Globus pallidus (tissue), 1 donor: ENCODE data around the gene CNKSR3.

Experiments used
- DNase-seq: peaks from one replicate; pipeline ENCODE4 v3.0.0-alpha.2; 2015; ENCODE audit warnings: low spot score

Gene CNKSR3

DNA sequence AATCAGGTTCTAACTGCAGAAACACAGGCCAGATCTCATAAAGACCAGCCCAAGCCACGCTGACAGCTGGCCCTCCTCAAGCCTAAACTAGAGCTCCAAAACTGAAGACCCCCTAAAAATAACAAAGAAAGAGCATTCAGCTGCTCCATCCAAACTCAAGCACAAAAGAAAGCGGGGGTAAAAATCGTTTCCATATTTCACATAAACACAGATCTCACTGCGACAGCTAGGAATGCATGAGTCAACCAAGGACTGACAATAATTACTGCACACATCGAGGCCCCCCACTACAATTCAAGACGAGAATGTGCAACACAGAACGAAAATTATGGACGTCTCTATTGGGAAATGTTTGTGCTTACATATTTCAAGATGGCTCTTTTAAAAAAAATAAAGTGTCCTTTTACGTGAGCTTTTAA is 31.1 kb downstream of the CNKSR3 start:
- DNase-seq, result no peak

DNA sequence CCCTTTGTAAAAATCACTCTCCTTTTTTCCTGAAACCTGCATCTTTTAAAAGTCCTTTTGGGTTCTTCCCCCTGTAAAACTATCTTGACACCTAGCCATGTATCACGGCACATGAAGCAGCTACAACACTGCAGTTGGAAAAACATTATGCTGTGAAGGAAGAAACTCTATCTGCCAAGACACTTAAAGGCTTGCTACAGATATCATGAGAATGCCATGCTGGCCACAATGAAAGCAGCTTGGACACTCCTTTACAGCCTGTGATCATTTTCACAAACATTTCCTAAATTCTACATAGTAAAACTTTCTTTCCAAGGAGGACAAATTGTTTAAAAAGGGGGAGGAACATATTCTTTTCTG is 31.8 kb downstream of the CNKSR3 start:
- DNase-seq, result no peak

DNA sequence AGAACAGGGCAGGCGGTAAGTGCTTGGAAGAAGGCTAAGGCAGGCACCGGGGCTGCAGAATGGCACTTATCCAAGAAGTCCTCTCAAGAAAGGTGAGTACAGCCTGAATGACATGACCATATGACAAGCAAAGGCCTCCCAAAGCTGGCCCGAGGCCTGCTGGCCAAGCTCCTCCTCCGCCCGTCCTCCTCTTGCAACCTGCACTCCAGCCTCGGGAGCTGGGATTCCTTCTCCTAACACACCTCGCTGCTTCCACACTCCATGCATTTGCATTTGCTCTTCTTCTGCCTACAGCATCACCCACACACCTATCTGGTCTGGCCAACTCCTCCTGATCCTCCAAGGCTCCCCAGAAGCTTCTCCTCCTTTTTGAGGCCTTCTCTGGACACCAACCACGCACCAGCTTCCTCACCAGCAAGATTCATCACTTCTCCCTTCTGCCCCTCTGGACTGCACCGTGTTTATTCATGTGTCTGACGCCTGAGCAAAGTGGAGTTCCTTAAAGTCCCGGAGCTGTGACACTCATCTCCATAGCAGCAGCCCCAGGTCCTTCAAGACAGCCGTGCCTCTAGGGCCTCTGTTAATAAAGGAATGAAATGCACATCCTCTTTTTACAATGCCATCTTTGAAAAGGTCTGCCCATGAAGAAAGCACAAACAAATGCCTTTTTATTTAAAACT is 32.3 kb downstream of the CNKSR3 start:
- no peak for DNase-seq

DNA sequence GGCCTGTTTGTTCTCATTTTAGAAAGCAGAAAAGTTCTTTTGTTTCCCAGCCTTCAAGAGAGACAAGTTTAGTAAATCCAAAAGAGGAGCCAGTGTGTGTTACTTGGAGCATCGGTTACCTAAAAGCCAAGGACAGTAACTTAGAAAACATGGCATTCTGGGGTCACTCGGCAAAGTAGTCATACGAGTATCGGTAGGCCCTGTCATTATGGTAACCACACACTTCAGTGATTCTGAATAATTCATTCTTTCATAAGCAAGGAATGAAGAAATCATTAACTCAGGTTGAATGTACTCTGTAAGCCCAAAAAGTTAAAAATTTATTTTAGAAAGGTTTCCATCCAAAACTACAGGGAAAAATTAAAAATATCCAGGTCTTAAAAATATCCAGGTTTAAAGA is 34.0 kb downstream of the CNKSR3 start:
- DNase-seq, result no peak

DNA sequence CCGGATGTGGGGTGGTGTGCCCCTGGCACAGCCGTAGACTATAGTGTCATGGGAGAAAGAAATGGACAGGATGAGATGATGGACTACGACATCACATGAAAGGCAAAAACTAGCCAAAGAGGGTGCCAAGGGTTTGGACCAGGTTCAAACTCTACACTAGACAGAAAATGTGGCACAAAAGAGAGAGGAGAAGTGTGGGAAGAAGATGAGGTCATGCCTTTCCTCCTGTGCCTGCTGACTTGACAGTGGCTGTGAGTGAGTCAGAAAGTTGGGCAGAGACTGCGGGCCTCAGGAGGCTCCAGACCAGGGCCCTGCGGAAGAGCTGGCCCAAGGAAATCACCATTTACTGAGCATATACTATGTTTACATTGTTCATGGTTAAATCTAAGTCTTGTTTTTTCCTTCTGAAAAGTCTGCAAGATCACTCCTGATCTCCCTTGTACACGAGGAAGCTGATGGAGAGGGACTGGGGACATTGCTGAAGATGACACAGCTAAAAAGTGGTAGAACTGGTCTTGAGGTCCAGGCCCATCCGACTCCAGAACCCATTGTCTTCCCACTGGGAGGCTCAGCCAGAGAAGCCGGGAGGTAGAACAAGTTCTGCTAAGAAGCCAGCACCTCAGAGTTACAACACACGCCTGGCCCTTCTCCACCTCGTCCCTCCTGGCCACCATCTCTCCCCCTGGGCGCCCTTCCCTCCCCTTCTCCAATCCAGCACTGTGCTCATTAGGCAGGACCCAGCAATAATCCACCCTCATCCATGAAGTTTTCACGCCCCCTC is 35.6 kb downstream of the CNKSR3 start:
- DNase-seq, result no peak

DNA sequence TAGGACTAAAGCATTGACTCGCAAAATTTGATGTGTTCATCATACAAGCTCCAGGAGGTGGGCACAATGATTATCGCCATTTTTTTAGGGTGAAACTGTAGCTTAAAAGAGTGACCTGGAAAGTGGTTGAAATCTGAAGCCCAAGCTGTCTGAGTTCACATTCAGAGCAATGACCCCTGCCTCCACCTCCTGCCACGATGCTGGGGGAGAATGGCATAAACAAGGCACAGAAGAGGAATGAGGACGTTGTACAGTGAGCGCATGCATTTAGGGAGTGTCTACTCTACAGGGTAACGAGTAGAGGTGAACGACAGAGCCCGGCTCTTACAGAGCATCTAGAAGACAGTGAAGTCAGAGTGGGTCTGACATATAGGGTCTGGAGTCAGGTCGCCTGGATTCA is 37.2 kb downstream of the CNKSR3 start:
- DNase-seq, result no peak

DNA sequence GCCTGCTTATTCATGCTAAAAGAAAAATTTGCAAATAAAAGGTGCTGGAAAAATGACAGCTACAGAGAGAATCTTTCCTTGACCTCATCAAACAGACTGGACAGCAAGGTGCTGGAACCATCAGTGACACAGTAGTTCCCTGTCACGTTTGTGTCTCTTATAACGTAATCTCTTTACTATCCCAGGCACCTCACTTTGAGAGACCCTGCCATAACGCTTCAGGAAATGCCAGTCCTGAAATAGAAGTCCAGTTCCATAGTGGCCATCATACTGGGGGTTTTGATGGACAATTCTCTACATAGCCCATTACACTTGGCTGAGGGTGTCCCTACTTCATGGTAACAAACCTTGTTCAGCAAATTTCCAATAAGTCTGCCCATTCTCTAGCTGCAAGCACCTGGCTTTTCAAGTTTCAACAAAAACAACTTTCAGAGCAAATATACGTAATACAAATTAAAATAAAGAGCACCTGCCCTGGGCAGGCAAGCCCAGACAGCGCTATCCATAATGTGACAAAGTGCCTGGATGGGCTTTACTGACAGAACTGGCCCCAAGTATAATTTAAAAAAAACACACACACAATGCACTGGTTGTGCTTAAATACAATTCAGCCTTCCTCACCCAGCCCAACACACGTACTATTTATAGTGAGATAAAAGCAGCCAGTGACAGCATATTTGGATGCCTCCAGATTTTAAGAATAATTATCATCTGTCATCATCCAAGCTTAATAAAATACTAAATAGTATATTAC is 38.7 kb downstream of the CNKSR3 start:
- no peak for DNase-seq

DNA sequence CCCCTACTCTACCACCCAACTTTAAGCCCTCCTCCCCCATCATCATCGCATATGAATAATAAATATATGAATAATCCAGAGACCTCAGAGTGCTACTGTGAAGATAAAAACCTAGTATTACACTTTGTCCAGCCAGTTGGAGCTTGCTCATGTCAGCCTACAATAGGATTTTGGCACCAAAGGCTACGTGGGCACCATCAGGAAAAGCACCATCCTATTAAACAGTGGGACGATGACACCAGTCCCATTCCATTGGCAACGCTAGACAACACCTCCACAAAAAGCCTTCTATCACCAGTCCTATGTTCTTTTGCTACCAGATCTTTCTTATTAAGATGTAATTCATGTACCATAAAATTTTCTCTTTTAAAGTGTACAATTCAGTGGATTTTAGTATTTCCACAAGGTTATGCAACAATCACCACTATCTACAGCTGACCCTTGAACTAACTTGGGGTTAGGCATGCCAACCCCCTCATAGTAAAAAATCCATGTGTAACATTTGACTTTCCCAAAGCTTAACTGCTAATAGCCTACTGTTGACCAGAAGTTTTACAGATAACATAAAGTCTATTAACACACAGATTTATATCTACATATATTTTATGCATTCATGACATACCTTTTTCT is 41.1 kb downstream of the CNKSR3 start:
- DNase-seq, result no peak

DNA sequence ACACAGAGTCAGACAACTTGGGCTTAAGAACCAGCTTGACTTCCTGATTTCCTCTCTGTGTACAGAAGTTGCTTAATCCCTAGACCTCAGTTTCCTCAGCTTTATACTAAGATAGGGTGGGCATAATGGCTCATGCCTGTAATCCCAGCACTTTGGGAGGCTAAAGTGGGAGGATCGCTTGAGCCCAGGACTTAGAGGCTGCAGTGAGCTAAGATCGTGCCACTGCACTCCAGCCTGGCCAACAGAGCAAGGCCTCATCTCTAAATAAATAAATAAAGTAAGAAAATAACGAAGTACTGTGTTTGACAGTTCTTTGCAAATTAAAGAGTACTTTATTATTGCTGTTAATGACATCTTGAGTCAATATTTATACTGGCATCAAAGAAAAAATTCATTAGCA is 41.7 kb downstream of the CNKSR3 start:
- no peak for DNase-seq

DNA sequence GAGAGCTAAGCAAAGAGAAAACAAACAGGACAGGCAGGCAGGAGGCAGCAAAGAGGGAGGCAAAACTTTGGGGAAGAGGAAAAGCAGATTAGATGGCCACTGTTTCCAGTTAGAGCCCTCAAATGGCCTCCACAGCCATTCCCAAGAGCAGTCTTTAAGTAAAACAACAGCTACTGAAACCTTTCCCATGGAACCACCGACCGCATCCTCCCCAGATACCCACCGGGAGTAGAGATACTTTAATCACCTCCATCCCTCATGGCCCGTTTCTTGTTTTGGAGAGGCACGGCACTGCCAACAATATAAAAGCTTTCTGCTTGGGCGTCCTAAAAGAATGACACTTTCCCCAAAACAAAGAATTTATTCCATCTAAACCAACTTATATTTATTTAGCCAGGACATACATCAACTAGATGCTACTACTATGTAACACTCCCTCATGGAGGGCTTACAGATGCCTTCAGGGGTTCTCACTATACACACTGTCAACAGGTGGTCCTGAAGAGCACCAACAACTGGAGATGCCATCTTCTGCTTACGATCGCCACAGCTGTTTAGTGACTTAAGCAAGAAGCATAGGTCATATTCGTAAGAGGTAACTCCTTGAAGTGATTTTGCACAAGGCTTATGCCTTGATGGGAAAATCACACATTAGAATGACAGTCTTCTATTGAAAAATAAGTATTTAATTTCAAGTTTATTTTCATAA is 43.4 kb downstream of the CNKSR3 start:
- DNase-seq, result no peak

DNA sequence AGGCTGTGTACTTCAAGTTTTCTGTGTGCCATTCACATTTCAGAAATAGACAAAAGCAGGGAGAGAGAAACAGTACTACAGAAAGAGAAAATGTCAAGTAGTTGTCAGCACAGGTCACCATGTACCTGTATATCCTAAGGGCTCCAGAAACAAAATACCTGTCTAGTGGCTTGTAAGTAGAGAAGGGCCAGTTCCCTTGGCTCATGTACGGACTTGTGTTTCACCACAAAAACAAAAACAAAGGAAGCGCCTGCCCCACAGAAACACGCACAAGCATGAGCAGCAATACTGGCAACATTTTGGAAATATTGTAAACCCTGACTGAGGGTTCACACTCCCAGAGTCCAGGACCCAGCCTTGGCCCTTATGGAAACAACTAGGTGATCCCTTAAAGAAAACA is 44.3 kb downstream of the CNKSR3 start:
- DNase-seq, result no peak

DNA sequence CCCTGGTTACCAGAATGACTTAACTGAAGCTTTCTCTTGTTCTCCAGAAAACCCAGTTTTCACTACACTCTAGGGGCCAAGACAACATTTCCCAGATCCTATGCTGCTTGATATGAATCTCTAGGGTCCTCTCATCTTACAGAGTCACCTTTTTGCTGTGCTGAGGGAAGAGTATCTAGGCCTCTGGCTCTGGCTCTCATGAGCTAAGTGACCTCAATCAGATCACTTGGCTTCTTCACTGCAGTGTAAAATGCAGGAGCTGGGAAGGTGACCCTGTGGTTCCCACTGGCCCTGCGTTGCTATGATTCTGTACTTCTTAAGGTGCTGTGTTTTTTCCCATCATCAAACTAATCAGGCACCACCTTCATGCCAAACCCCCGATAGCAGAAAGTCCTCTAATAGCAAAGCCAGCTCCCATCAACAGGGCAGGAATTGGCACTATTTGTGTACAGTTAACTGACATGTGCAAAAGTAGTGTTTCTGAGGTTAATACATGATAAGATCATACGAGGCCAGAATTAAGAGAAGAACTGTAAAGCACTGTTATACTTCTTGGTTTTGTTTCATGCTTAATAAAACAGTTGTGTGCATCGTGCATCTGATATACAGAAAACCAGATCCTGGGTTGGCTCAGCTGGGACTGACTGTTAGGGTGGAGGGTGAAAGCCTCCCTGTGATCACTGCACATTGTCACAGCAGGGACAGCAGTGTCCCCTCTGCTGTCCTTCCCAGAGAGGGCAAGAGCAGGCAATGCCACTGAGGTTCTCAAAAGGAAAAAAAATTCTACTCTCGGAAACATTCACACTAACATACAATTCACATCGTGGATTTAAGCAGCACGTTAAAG is 46.7 kb downstream of the CNKSR3 start:
- no peak for DNase-seq

DNA sequence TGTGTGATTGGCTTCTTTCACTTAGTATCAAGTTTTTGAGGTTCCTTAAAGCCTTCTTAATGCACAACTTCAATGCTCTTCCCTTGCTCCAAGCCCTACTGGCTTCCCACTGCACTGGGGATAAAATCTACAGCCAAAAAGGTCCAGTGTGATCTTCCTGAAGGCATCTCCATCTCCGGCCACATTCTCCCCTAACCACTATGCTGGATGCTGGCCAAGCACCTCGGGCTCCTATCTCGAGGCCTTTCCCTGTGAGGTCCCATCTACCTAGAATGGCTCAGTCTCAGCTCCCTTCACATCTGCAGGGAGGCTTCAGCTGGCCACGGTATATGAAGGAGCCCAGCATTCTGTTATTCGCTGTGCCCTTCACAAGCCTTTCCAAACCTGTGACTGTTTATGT is 48.1 kb downstream of the CNKSR3 start:
- no peak for DNase-seq

DNA sequence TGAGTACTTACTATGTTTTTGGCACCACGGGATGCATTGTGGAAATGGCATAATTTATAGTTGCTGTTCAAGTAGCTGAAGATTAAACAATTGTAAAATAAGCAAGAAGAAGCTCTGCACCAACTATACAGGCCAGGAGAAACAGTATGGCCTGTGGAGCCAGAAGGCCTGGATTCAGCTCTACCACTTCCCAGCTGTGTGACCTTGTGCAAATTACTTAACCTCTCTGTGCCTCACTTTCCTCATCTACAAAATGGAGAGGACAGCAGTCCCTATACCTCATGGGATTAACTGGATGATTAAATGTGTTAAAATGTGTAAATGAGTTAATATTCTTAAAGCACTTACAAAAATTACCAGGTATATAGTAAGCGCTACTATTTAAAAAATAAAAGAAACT is 49.1 kb downstream of the CNKSR3 start:
- no peak for DNase-seq

DNA sequence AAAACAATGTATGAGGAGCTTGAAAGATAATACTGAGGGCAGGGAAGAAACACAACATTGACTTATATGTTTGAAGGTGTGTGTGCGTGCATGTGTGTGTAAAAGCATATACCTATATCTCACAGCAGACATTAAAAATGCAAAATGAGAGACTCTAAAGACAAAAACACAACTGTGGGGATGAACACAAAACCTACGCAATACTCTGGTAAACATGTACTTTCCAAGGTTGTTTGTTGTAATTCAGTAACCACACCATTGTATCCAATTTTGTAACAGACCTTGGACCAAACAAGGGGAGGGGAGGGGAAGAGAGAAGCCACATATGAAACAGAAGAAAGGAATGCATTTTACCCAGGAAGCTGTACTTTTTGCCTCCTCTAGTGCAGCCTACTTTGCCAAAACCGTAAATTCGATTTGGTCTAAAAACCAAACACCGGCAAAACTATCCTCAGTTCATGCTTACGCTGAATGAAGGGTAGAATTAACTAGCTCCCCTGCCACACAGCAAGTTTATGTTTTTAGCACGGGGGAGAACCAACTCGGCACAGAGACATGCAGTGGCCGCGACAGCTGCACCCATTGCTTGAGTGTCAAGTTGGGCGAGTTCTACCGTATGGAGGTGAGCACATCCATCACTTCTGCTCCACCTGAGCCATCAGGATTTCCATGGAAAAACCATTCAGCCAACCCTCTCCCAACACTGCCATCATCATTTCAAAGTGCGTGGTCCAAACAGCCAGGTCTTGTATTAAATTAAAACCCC is 50.0 kb downstream of the CNKSR3 start:
- DNase-seq, result no peak

DNA sequence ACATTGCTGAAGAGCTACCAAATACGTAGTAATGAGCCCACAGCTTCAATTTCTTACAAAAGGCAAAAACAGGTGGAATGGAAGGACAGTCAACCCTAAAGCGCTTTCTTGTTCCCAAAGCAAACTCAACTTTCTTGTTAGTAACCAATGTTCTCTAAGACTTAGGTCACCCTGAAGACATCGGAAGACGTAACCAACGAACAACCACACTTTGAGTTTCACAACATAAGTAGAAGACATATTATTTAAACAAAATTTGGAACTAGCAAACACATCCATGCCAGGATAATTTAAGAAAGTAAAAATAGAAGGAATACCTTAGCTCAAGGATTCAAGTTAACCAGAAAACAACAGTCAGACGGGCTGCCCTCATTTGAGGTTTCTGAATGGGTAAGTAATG is 51.0 kb downstream of the CNKSR3 start:
- no peak for DNase-seq

DNA sequence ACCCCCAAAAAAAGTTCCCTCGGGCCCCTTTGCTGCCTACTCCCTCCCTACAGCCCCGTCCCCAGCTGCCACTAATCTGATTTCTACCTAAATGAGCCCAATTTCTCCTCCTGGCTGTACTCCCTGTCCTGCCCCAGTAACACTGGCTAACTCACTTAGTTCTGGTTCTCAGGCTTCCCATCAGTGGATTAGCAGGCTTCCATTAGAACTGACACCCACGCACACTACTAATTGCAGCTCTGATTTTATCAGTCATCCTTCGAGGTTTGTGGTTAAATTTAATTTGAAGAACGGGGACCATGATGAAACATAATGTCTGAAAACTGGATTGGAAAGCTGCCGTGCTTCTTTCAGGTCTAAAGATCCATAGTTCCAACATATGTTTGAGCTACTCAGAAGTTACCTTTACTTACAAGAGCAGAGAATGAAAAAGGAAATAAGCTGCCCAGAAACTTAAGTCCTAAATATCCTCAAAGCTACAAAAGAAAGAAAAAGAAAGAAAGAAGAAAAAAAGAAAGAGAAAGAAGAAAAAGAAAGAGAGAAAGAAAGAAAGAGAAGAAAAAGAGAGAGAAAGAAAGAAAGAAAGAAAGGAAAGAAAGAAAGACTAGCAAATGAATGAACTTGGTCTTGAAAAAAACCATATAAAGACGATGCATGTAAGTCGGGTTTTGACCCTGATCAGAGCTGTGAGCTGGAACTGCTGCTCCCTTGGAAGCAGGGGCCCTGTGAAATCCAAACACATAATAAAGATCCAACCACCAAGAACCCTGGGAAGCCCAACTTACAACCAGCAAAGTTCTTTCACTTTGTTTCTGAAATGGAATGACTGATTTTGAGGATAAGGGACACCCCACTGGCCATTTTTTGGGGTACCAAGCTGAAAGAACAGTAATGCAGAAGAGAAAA is 51.7 kb downstream of the CNKSR3 start:
- no peak for DNase-seq

DNA sequence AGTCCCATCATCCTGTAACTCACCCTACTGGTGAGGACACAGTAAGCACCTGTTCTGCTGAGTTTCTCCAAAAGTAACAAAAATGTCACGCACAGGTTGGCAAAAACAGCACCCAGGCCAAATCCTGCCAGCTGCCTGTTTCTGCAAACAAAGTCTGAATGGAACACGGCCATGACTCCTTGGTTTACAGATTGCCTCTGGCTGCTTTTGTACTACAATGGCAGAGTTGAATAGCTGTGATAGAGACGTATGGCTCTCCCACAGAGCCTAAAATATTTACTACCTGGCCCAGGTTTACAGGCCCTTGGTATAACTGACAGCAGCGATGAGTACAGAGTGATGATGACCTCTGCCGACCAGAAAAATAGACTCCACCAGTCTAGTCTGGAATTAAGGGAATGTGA is 52.6 kb downstream of the CNKSR3 start:
- DNase-seq, result no peak

DNA sequence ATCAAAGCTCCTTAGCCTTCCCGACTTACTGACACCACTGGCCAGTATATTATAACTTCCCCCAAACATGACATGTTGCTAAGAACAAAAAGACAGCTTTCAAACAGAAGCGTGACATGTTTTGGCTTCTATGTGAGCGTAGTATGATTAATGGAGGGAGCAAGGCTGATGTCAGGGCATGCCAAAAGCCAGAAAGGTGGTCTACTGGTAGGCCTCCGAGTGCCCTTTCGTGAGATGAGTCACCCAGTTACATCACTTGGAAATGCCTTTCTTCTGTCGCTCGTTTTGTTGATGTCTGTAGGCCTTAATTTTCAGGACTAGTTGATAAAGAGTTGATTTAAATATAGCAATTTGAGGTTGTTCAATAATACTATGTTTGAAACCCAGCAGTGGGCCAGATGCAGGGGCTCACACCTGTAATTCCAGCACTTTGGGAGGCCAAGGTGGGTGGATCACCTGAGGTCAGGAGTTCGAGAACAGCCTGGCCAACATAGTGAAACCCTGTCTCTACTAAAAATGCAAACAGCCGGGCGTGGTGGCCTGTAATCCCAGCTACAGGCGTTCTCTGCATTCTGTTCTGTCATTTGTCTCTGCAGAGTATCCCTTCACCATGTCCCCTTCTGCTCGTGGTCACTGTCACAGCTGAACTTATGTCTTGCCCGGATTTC is 53.3 kb downstream of the CNKSR3 start:
- DNase-seq, result no peak
